Osteoblast (primary cell): ENCODE results near the gene SLC22A3. TPM values are rescaled to one million over a fixed set of nuclear protein-coding genes. Genes with fewer than 3 reads are reported as not detected.

Experiments used
- DNase-seq: peaks from one replicate; pipeline ENCODE4 v3.0.0; 2011; ENCODE audit warnings: low spot score, mixed read lengths; ENCODE audit not compliant: insufficient read length; ENCODE audit errors: missing footprints
- H2AFZ ChIP-seq: 2 replicates; pipeline ENCODE4 v1.6.0; 2011; ENCODE audit warnings: mild to moderate bottlenecking, low read length
- H3K27ac ChIP-seq: 2 replicates; pipeline ENCODE4 v1.5.1; 2011; ENCODE audit warnings: mild to moderate bottlenecking, low read depth, low read length, moderate library complexity
- H3K27me3 ChIP-seq: 2 replicates; pipeline ENCODE4 v1.6.0; 2012; ENCODE audit warnings: mild to moderate bottlenecking, control low read depth, inconsistent platforms, low read length, moderate library complexity; ENCODE audit not compliant: insufficient read depth
- H3K36me3 ChIP-seq: 2 replicates; pipeline ENCODE4 v1.5.1; 2011; ENCODE audit warnings: mild to moderate bottlenecking, low read length, control low read depth, moderate library complexity; ENCODE audit not compliant: insufficient read depth
- H3K4me1 ChIP-seq: 2 replicates; pipeline ENCODE4 v1.5.1; 2011; ENCODE audit warnings: mild to moderate bottlenecking, low read length, control low read depth, moderate library complexity; ENCODE audit not compliant: insufficient read depth
- H3K4me2 ChIP-seq: 2 replicates; pipeline ENCODE4 v1.6.0; 2011; ENCODE audit warnings: mild to moderate bottlenecking, low read length; ENCODE audit not compliant: insufficient read depth
- H3K4me3 ChIP-seq: fragments of 200-600 bp; sonication (generic); 3 replicates; pipeline ENCODE4 v1.5.1; 2012; ENCODE audit warnings: mild to moderate bottlenecking, low read length, inconsistent platforms; ENCODE audit not compliant: insufficient read depth
- H3K79me2 ChIP-seq: 2 replicates; pipeline ENCODE4 v1.6.0; 2012; ENCODE audit warnings: mild to moderate bottlenecking, low read length, control low read depth, inconsistent platforms; ENCODE audit not compliant: insufficient read depth
- H3K9me3 ChIP-seq: 2 replicates; pipeline ENCODE4 v1.5.1; 2011; ENCODE audit warnings: low read depth, low read length, control low read depth
- H4K20me1 ChIP-seq: 2 replicates; pipeline ENCODE4 v1.6.0; 2012; ENCODE audit warnings: mild to moderate bottlenecking, low read length, control low read depth; ENCODE audit not compliant: insufficient read depth
- CTCF ChIP-seq: IDR thresholded peaks from 2 replicates; pipeline ENCODE4 v1.5.1; 2011; ENCODE audit warnings: mild to moderate bottlenecking, low read depth, low read length, moderate library complexity; ENCODE audit errors: extremely low read depth
- total RNA-seq: library from RNA; depleted of rRNA; stranded (reverse); fragments of >200 nt; gene quantifications from 2 replicates; pipeline ENCODE4 v1.2.3, GENCODE V29; 2012

SLC22A3 gene
- total RNA-seq, 1 donor, result 22.1 TPM

GRCh38 chr6:160500639-160501038 is 152.5 kb downstream of the SLC22A3 start:
- Histone ChIP-seq H2AFZ (no peak overlapping the region), H3K79me2 (no peaks in the 10 kb centered on the region), H3K4me3 (no peak overlapping the region), H3K36me3 (no peaks in the 10 kb centered on the region), H3K9me3 (peaks cover 2% of the 10 kb centered on the region), H4K20me1 (no peaks in the 10 kb centered on the region), H3K27ac (no peak overlapping the region), H3K4me1 (no peaks in the 10 kb centered on the region), H3K27me3 (no peaks in the 10 kb centered on the region), H3K4me2 (no peak overlapping the region)
- no peak for DNase-seq
- TF ChIP-seq CTCF, result no peak

Other genes with a start within 250 kb of the SLC22A3 start
- 0.72 and 1.2 TPM in 2 replicates for gene SLC22A1, start 226.6 kb upstream of the SLC22A3 start, total RNA-seq
- under 0.01 TPM in 2 replicates for gene SLC22A2, start 89.6 kb upstream of the SLC22A3 start, total RNA-seq